GM12878 (cell line): Measurements from ENCODE around the gene RAPGEF4. TPM values are rescaled to one million over a fixed set of nuclear protein-coding genes. Genes with fewer than 3 reads are reported as not detected.

ENCODE experiments used
- ATAC-seq: fragments of 200-7000 bp; cut with Tn5 transposase; 3 replicates; pipeline ENCODE4 v1.9.1; 2020; ENCODE audit warnings: mild to moderate bottlenecking, moderate library complexity
- BruUV-seq: library from RNA; stranded (reverse); fragments of 400-500 nt; replicated peaks from 2 replicates; lab custom pipeline; 2021; lab: Mats Ljungman, UMichigan
- CTCF ChIA-PET: fragments of 300-600 bp; sonication (Branson Sonifier 250); formaldehyde crosslinking; extraction: SDS; loops from one replicate; lab custom pipeline; 2021; ENCODE audit warnings: inconsistent platforms; lab: Yijun Ruan, JAX
- POLR2A ChIA-PET: fragments of 350-600 bp; formaldehyde crosslinking; extraction: SDS; loops from one replicate; lab custom pipeline; 2021; ENCODE audit warnings: inconsistent platforms; lab: Charles Lee
- RAD21 ChIA-PET: fragments of 300-600 bp; sonication (Branson Sonifier 250); formaldehyde crosslinking; loops from one replicate; lab custom pipeline; 2023; ENCODE audit warnings: antibody characterized with exemption; ENCODE audit not compliant: unreplicated experiment; lab: Charles Lee
- SMC1A ChIA-PET: fragments of 300-600 bp; sonication (Branson Sonifier 250); formaldehyde crosslinking; loops from one replicate; lab custom pipeline; 2023; ENCODE audit not compliant: unreplicated experiment, uncharacterized antibody; lab: Charles Lee
- DNase-seq: peaks from one replicate; pipeline ENCODE4 v3.0.0-alpha.2; 2011; ENCODE audit warnings: low read depth, low spot score
- FAIRE-seq: peaks from 3 replicates; lab custom pipeline; 2011; peaks lifted over from hg19 to GRCh38; lab: Jason Lieb, UNC
- H2AFZ ChIP-seq: 2 replicates; pipeline ENCODE4 v1.6.0; 2011; ENCODE audit warnings: low read depth, low read length, control low read depth; ENCODE audit not compliant: control insufficient read depth
- H3K27ac ChIP-seq: 2 replicates; pipeline ENCODE4 v1.5.1; 2011; ENCODE audit warnings: control low read depth; ENCODE audit not compliant: control insufficient read depth, insufficient read depth
- H3K27me3 ChIP-seq, 2 experiments: replicated peaks in 1 of 2; 2 replicates each; pipeline versions ENCODE4 v1.6.0 to v1.6.1; 2011; ENCODE audit warnings: low read length in 1 of 2; ENCODE audit not compliant: control insufficient read depth in 2 of 2, insufficient read depth in 2 of 2
- H3K36me3 ChIP-seq, 2 experiments: 2 replicates each; pipeline ENCODE4 v1.5.1; 2011; ENCODE audit warnings: low read length in 1 of 2; ENCODE audit not compliant: control insufficient read depth in 2 of 2, insufficient read depth in 2 of 2
- H3K4me1 ChIP-seq: 2 replicates; pipeline ENCODE4 v1.6.1; 2011; ENCODE audit warnings: mild to moderate bottlenecking, low read length, moderate library complexity, mixed read lengths; ENCODE audit not compliant: control insufficient read depth, insufficient read depth
- H3K4me2 ChIP-seq: 2 replicates; pipeline ENCODE4 v1.6.0; 2011; ENCODE audit warnings: control low read depth; ENCODE audit not compliant: control insufficient read depth, insufficient read depth
- H3K4me3 ChIP-seq: fragments of 200-600 bp; sonication (generic); 2 replicates; pipeline ENCODE4 v1.5.1; 2016
- H3K79me2 ChIP-seq: 2 replicates; pipeline ENCODE4 v1.6.0; 2011; ENCODE audit warnings: low read length; ENCODE audit not compliant: control insufficient read depth, insufficient read depth
- H3K9ac ChIP-seq: 2 replicates; pipeline ENCODE4 v1.8.0; 2011; ENCODE audit warnings: low read length, control low read depth, mixed read lengths; ENCODE audit not compliant: control insufficient read depth, insufficient read depth
- H3K9me3 ChIP-seq: replicated peaks from 3 replicates; pipeline ENCODE4 v1.5.1; 2011; ENCODE audit warnings: mild to moderate bottlenecking, low read length; ENCODE audit not compliant: control insufficient read depth, insufficient read depth
- H4K20me1 ChIP-seq: 2 replicates; pipeline ENCODE4 v1.6.0; 2011; ENCODE audit not compliant: control insufficient read depth, insufficient read depth
- BHLHE40 ChIP-seq, 2 experiments: fragments of 450-650 bp in 1 of 2; IDR thresholded peaks; 2 replicates each; pipeline ENCODE4 v1.6.1; 2011 to 2017; ENCODE audit warnings: low read depth in 2 of 2, borderline replicate concordance in 1 of 2, improper control_type of control experiment in 1 of 2, low read length in 1 of 2, mild to moderate bottlenecking in 1 of 2
- CHD1 ChIP-seq: IDR thresholded peaks from 2 replicates; pipeline ENCODE4 v1.6.1; 2012; ENCODE audit warnings: low read depth, low read length, improper control_type of control experiment
- DPF2 ChIP-seq: fragments of 450-650 bp; IDR thresholded peaks from 2 replicates; pipeline ENCODE4 v1.6.1; 2017; ENCODE audit warnings: mild to moderate bottlenecking
- E2F8 ChIP-seq: fragments of 450-650 bp; IDR thresholded peaks from 2 replicates; pipeline ENCODE4 v1.6.1; 2018; ENCODE audit warnings: mild to moderate bottlenecking, low read depth, moderate library complexity; ENCODE audit not compliant: partially characterized antibody
- ELK1 ChIP-seq: IDR thresholded peaks from 2 replicates; pipeline ENCODE4 v1.6.1; 2012; ENCODE audit warnings: low read depth, low read length, improper control_type of control experiment
- EZH2 ChIP-seq: IDR thresholded peaks from 2 replicates; pipeline ENCODE4 v1.6.1; 2012; ENCODE audit warnings: low read depth, mild to moderate bottlenecking, control low read depth, inconsistent platforms, low read length, borderline replicate concordance; ENCODE audit not compliant: control insufficient read depth
- MEF2B ChIP-seq: fragments of 450-650 bp; IDR thresholded peaks from 2 replicates; pipeline ENCODE4 v1.6.1; 2018; ENCODE audit warnings: mild to moderate bottlenecking, moderate library complexity; ENCODE audit not compliant: partially characterized antibody, poor library complexity, severe bottlenecking
- NKRF ChIP-seq: fragments of 450-650 bp; conservative IDR thresholded peaks from 2 replicates; pipeline ENCODE4 v1.6.1; 2017; ENCODE audit warnings: mild to moderate bottlenecking, moderate library complexity
- POLR2AphosphoS2 ChIP-seq: IDR thresholded peaks from 2 replicates; pipeline ENCODE4 v1.6.1; 2011; ENCODE audit warnings: low read depth, mild to moderate bottlenecking, low read length, improper control_type of control experiment, moderate library complexity
- PRDM15 ChIP-seq: fragments of 450-650 bp; formaldehyde crosslinking; IDR thresholded peaks from 2 replicates; pipeline ENCODE4 v1.4.0; 2020; ENCODE audit warnings: mild to moderate bottlenecking, moderate library complexity
- RUNX3 ChIP-seq: IDR thresholded peaks from 2 replicates; pipeline ENCODE4 v1.6.1; 2012; ENCODE audit warnings: low read length, inconsistent platforms
- SMAD1 ChIP-seq: fragments of 450-650 bp; IDR thresholded peaks from 2 replicates; pipeline ENCODE4 v1.6.1; 2018; ENCODE audit warnings: mild to moderate bottlenecking, low read depth; ENCODE audit not compliant: partially characterized antibody
- SMARCA5 ChIP-seq: fragments of 450-650 bp; IDR thresholded peaks from 2 replicates; pipeline ENCODE4 v1.6.1; 2017; ENCODE audit warnings: mild to moderate bottlenecking
- SUPT20H ChIP-seq: IDR thresholded peaks from 2 replicates; pipeline ENCODE4 v1.6.1; 2011; ENCODE audit warnings: low read depth, mild to moderate bottlenecking, low read length, moderate library complexity, borderline replicate concordance; ENCODE audit not compliant: control insufficient read depth
- TCF12 ChIP-seq: IDR thresholded peaks from 2 replicates; pipeline ENCODE4 v1.6.1; 2011; ENCODE audit warnings: low read depth, mild to moderate bottlenecking, low read length
- WGBS: methylation state at CpG from one replicate; pipeline ENCODE4 v1.1.6; 2016; ENCODE audit warnings: low lambda C conversion rate; ENCODE audit not compliant: insufficient replicate concordance, insufficient coverage; ENCODE audit errors: missing lambda C conversion rate; 5-methylcytosine and 5-hydroxymethylcytosine counted together
- in situ Hi-C: fragments of 300-500 bp; cut with MboI; formaldehyde crosslinking; loops from 9 replicates; pipeline ENCODE4 v1.14.3; 2018; ENCODE audit warnings: mixed read lengths
- intact Hi-C: fragments of 100-400 bp; cut with micrococcal nuclease; formaldehyde crosslinking; loops from one replicate; pipeline ENCODE4 v1.14.2; 2022; ENCODE audit not compliant: unreplicated experiment
- polyA plus RNA-seq, 11 experiments: library from polyadenylated mRNA; depleted of rRNA in 4 of 11; unstranded in 6 of 11; stranded (reverse) in 5 of 11; fragments of >200 nt; fragmentation: Nextera tagmentation in 4 of 11; fragmentation: Illumina TruSeq in 1 of 11; extraction: Ambion mirVana in 4 of 11; extraction: Trizol in 1 of 11; gene quantifications; 1 replicate in 1 of 11; 2 replicates in 10 of 11; pipeline versions ENCODE4 v1.2.1 to v1.2.3, GENCODE V29; 2011 to 2016; ENCODE audit warnings: inconsistent platforms in 2 of 11, missing spikeins in 2 of 11, low read depth in 1 of 11
- total RNA-seq, 4 experiments: library from RNA; depleted of rRNA in 3 of 4; stranded (reverse); fragments of >200 nt in 3 of 4; fragmentation: Illumina TruSeq in 1 of 4; extraction: Trizol in 1 of 4; gene quantifications; 2 replicates each; pipeline versions ENCODE4 v1.2.1 to v1.2.3, GENCODE V29; 2013 to 2021

RAPGEF4 gene
- total and polyA plus RNA-seq, 10 of the 15 experiments (the other 5 are each of a cell fraction or from before 2014, with no cell fraction given): 0.18 TPM; not detected in 8

- H3K9ac ChIP-seq: no peak overlapping the region
- 6% methylated on average over 3 of the region's 3 CpGs for WGBS
- no peaks in the 10 kb centered on the region for H3K4me1 ChIP-seq
- SMC1A ChIA-PET: no interaction called here
- POLR2A ChIA-PET: interaction anchor here (0.6 kb wide), 1 partner anchor 183 kb away, joined by 3 read pairs; no protein-coding TSS in a partner anchor
- no peaks in the 10 kb centered on the region for H3K36me3 ChIP-seq
- no peak overlapping the region for H3K4me2 ChIP-seq
- ATAC-seq (no peak), FAIRE-seq (no peak), DNase-seq (no peak)
- no peaks in the 10 kb centered on the region for H4K20me1 ChIP-seq
- H3K4me3 ChIP-seq: no peak overlapping the region
- H2AFZ ChIP-seq: no peak overlapping the region
- CTCF ChIA-PET: no interaction called here
- intact Hi-C loops (no loop called here), in situ Hi-C loops (no loop called here)
- RAD21 ChIA-PET: no interaction called here
- H3K27me3 ChIP-seq: no peaks in the 10 kb centered on the region; a peak in 1 of 4 replicates
- H3K9me3 ChIP-seq: no peaks in the 10 kb centered on the region
- H3K27ac ChIP-seq: no peak overlapping the region
- H3K79me2 ChIP-seq: no peaks in the 10 kb centered on the region
- no TSS peak for BruUV-seq
- TF ChIP-seq NKRF (no peak), EZH2 (no peak), POLR2AphosphoS2 (no peak), ELK1 (no peak), SMAD1 (no peak), RUNX3 (no peak), MEF2B (no peak), PRDM15 (CRISPR knock-in tag) (no peak), SMARCA5 (no peak), E2F8 (no peak), TCF12 (no peak), BHLHE40 (IDR thresholded peaks at IDR 0.05; ENCODE audit: borderline replicate concordance in 1 of 2, low read depth in 2 of 2, low read length in 1 of 2) (no peak), CHD1 (no peak), DPF2 (no peak), SUPT20H (no peak)
Observed at GRCh38 chr2:172777431-172777830, 41.8 kb downstream of the RAPGEF4 start.
